22Rv1 (cell line): ENCODE data around the gene LITAF.

Experiments used
- ZFX ChIP-seq: fragments of 450-650 bp; IDR thresholded peaks from 2 replicates; pipeline ENCODE4 v1.6.1; 2017; ENCODE audit warnings: antibody characterized with exemption, borderline replicate concordance
- TF ChIP-seq, protein P1 (sequence below): fragments of 450-650 bp; IDR thresholded peaks from 2 replicates; pipeline ENCODE4 v1.5.1; 2017; ENCODE audit warnings: mild to moderate bottlenecking

DNA sequence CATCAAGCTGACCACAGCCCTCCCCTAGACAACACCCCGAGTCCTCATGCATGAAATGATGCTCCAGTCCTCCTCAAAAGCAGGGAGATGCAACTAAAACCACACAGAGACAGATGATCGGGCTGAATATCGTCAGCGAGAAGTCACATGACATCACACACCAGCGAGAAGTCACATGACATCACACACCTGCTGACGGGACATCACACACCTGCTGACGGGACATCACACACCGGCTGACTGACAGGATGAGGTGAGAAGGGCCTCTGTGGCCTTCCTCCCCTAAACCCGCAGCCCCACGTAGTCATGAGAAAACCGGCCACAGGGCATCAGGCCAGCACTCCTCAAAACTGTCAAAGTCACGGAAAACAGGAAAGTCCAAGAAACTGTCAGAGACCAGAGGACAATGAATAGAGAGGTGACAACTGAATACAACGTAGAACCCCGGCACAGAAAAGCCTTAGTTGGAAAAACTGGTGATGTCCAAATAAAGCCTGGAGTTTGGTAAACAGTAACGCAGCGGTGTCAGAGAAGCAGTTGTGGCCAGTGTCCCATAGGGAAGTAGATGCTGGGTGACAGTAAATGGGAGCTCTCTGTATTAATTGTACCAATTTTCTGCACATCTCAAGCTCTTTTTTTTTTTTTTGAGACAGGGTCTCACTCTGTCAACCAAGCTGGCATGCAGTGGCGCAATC is 14.3 kb downstream of the LITAF start:
- TF ChIP-seq, protein P1, sequence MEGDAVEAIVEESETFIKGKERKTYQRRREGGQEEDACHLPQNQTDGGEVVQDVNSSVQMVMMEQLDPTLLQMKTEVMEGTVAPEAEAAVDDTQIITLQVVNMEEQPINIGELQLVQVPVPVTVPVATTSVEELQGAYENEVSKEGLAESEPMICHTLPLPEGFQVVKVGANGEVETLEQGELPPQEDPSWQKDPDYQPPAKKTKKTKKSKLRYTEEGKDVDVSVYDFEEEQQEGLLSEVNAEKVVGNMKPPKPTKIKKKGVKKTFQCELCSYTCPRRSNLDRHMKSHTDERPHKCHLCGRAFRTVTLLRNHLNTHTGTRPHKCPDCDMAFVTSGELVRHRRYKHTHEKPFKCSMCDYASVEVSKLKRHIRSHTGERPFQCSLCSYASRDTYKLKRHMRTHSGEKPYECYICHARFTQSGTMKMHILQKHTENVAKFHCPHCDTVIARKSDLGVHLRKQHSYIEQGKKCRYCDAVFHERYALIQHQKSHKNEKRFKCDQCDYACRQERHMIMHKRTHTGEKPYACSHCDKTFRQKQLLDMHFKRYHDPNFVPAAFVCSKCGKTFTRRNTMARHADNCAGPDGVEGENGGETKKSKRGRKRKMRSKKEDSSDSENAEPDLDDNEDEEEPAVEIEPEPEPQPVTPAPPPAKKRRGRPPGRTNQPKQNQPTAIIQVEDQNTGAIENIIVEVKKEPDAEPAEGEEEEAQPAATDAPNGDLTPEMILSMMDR = no peak
- no peak for TF ChIP-seq ZFX
